KBM-7 (cell line): Measurements from ENCODE around the gene MB.
"Not testable (repeated sequence)": the region's sequence is repeated elsewhere in the genome, so short reads cannot be mapped to it uniquely, and the experiment has no call there.

Experiments used
- DNase-seq: peaks from one replicate; pipeline ENCODE4 v3.0.0-alpha.2; 2015
- in situ Hi-C: fragments of 300-500 bp; cut with MboI; formaldehyde crosslinking; loops from 2 replicates; pipeline ENCODE4 v1.14.3; 2020; ENCODE audit warnings: low sequenced_read_pairs, low pct_unique_long_range_greater_than_20kb, mixed read lengths

Gene MB

DNA sequence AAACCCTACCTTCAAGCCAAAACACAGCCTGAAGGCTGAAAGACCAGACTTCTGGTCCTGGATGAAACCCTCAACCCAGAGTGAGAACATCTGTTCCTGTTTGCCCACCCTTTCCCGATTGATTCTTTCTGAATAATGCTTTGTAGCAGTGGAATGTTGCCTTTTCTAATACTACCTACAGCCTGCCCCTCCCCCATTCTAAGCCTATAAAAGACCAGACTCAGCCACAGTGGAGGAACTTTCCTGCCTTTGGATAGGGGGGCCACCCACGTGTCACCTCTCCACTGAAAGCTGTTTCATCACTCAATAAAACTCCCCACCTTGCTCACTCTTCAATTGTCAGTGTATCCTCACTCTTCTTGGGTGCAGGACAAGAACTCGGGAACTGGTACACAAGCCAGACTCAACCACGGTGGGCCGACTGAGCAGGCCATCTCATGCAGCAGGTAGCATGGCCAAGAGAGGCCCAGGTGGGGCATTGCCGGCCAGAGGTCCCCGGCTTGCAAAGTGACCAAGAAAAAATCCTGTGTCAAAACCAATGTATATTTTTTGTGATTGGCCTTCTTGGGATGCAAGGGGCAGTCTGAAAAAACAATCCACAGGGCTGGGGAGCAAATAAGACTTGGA, 24.5 kb upstream of the MB start:
- DNase-seq: no peak
- in situ Hi-C loops: loop anchor here (25.0 kb wide), 2 partner anchors 271 to 471 kb away; no protein-coding TSS in a partner anchor

DNA sequence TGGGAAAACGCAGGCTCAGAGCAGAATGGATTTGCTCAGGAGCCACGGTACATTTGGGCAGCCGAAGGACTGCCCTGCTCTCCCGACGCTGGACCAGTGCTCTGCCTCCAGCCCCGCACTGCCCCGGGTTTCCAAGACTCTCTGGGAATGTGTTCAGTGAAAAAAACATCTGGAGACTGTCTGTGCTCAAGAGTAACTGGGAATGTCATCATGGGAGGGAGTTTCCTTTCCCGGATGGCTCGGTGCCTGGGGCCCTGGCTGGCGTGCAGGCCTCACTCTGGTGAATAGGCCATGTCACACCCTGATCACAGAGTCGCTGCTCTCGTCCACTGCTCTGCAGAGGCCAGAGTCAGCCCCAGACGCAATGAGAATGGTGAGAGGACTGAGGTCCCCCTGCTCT, 21.3 kb upstream of the MB start:
- in situ Hi-C loops: loop anchor here (25.0 kb wide), 2 partner anchors 274 to 474 kb away; no protein-coding TSS in a partner anchor
- no peak for DNase-seq

- DNase-seq: no peak
- in situ Hi-C loops: loop anchor here (25.0 kb wide), 2 partner anchors 274 to 474 kb away; no protein-coding TSS in a partner anchor
These were observed 20.9 kb upstream of the MB start for GRCh38 chr22:35638001-35638400.

GRCh38 chr22:35637254-35637653, 20.1 kb upstream of the MB start:
- DNase-seq: no peak
- in situ Hi-C loops: loop anchor here (25.0 kb wide), 2 partner anchors 275 to 475 kb away; no protein-coding TSS in a partner anchor

GRCh38 chr22:35634943-35635540, 17.9 kb upstream of the MB start:
- no peak for DNase-seq
- in situ Hi-C loops: loop anchor here (25.0 kb wide), 2 partner anchors 277 to 477 kb away; no protein-coding TSS in a partner anchor

- in situ Hi-C loops: loop anchor here (25.0 kb wide), 2 partner anchors 278 to 478 kb away; no protein-coding TSS in a partner anchor
- no peak for DNase-seq
These were observed 16.9 kb upstream of the MB start for GRCh38 chr22:35634015-35634414.

DNA sequence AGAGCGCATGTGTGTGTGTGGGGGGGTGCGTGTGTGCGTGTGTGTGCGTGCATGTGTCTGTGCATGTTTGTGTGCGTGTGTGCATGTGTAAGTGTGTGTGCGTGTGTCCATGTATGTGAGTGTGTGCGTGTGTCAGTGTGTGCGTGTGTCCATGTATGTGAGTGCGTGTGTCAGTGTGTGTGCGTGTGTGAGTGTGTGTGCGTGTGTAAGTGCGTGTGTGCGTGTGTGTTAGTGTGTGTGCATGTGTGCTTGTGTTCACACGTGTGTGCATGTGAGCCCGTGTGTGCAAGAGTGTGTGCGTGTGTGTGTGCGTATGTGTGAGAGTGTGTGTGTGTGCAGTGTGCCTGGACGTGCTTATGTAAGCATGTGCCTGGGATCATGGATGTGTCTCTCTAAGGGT, 16.4 kb upstream of the MB start:
- no peak for DNase-seq
- in situ Hi-C loops: loop anchor here (25.0 kb wide), 2 partner anchors 279 to 479 kb away; no protein-coding TSS in a partner anchor

DNA sequence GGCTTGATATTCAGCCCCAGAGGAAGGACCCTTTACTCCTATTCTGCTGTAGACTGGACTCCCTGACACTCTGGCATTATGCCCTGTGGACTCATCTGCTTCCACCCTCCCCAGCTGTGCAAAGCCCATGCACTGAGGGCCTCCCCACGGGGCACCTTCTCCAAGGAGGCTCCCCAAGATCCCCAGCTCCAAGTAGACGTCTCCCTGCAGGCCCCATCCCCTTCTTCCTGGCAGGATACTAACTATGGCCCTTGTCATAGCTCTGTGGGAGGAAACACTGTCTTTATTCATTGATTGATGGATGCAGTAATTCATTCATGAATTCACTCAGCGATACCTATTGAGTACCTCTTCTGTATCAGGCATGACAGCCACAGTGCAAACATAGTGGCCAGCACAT, 15.8 kb upstream of the MB start:
- DNase-seq: no peak
- in situ Hi-C loops: loop anchor here (25.0 kb wide), 2 partner anchors 279 to 479 kb away; no protein-coding TSS in a partner anchor

- DNase-seq: peak; percentile 73
- in situ Hi-C loops: loop anchor here (25.0 kb wide), 2 partner anchors 281 to 481 kb away; no protein-coding TSS in a partner anchor
These were observed 14.5 kb upstream of the MB start for GRCh38 chr22:35631597-35631996.

- in situ Hi-C loops: loop anchor here (25.0 kb wide), 2 partner anchors 281 to 481 kb away; no protein-coding TSS in a partner anchor
- no peak for DNase-seq
These were observed 13.8 kb upstream of the MB start for GRCh38 chr22:35630891-35631290.

DNA sequence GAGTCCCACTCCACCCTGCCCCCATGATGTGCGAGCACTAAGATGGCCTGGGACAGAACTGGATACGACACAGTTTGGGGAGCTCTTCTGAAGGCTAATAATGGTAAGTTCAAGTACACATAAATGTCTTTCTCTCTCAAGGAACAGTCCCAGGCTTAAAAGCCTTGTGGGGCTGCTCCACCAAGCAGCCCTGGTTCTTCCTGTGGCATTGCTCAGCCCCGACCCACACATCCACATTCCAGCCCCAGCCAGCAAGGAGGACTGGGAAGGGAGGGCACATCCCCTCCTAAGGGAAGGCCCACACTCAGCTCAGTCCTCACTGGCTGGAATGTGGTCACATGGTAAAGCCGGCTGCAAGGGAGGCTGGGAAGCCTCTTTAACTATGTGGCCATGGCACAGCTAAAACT, 13.3 kb upstream of the MB start:
- in situ Hi-C loops: loop anchor here (25.0 kb wide), 2 partner anchors 282 to 482 kb away; no protein-coding TSS in a partner anchor

DNA sequence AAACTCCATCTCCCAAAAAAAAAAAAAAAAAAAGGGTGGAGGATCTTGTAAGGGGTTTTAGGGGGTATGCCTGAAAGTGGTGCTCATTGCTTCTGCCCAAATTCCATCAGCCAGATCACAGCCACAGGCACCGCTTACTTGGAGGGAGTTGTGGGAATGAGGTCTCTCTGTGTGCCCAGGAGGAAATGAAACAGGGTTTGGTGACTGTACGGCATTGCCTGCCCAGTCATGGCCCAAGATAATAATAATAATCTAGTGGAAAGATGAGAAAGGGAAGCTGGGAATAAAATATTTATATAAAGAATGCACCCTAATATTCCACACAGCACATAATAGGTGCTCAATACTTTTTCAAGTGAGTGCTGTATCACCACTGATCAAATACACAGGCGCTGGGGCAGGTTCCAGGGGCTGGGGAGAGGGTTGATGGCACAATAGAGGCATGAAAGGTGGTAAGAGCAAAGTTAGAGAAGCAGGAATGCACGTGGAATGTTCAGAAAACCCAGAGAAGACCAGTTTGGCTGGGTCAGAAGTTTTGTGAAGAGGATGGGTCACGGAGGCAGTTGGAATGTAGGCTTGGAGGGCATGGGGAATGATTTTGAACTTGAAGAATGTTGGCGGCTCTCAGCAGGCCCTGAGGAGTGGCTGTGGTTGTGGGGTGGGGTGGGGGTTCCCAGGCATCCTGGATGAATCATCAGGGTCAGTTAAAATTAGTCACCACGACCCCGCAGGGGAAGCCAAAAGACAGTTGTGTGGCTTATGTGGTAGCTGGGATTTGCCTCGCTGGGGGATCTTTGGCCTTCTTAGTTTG, 12.5 kb upstream of the MB start:
- in situ Hi-C loops: loop anchor here (25.0 kb wide), 2 partner anchors 283 to 483 kb away; no protein-coding TSS in a partner anchor
- DNase-seq: peak; percentile 67

More for the DNA sequence above, 13.3 kb upstream of the MB start:
- DNase-seq: no peak

GRCh38 chr22:35628732-35629131, 11.6 kb upstream of the MB start:
- no peak for DNase-seq
- in situ Hi-C loops: loop anchor here (25.0 kb wide), 2 partner anchors 284 to 484 kb away; no protein-coding TSS in a partner anchor

GRCh38 chr22:35627267-35628041, 10.3 kb upstream of the MB start:
- in situ Hi-C loops: loop anchor here (25.0 kb wide), 2 partner anchors 285 to 485 kb away; no protein-coding TSS in a partner anchor
- peak; percentile 74 for DNase-seq

DNA sequence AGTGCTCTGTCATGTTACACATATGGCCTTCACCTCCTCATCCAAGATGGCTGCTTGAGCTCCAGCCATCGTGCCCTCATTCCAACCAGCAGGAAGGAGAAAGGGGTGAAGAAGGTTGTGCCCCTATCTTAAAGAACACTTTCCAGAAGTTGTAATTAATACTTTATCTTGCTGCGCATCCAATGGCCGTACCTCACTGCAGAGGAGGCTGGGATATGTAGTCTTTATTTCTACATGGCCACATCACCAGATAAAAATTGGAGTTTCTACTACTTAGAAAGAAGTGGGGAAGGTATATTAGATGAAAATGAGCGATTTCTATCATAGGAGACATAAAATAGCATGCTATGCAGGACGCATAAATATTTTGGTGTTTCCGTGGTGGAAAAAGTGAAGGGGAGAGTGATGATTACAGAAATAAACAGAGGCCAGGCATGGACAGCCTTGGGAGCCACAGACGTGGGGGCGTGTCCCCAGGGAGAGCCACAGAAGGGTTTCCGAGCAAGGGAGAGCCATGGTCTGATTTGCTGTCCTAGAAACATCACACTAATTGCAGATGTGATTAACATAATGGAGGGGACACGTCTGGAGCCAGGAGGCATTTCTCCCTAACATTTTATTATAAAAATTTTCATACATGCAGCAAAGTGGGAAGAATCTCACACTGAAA, 8.8 kb upstream of the MB start:
- in situ Hi-C loops: loop anchor here (25.0 kb wide), 2 partner anchors 286 to 486 kb away; no protein-coding TSS in a partner anchor
- DNase-seq: no peak

DNA sequence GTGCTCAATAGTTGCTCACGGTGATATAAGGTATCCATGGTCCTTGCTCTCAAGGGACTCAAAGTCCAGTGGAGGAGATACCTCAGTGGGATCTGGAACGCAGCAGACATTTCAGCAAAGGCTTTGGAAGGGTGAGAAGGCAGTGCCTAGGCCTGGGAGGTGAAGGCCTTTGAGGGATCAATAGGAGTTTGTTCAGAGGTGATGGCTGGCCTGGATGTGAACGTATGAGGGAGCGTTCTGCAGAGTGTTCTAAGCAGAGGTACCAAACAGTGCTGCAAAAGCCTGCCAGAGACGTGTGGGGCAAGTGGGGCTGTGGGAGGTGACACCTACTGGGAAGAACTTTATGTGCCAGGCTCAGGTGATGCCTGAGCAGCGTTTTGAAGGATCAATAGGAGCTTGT, 7.4 kb upstream of the MB start:
- in situ Hi-C loops: no loop called here

GRCh38 chr22:35623885-35624284, 6.8 kb upstream of the MB start:
- in situ Hi-C loops, DNase-seq: not testable (repeated sequence)

More for the DNA sequence above, 7.4 kb upstream of the MB start:
- DNase-seq: no peak
